HG02870 (cell line): Measurements from ENCODE around the gene PRAMEF6.
"Not testable (repeated sequence)": the region's sequence is repeated elsewhere in the genome, so short reads cannot be mapped to it uniquely, and the experiment has no call there.

Source experiments
- ATAC-seq: cut with Tn5 transposase; IDR thresholded peaks from one replicate; pipeline ENCODE4 v1.9.1; 2021; ENCODE audit warnings: mild to moderate bottlenecking, moderate library complexity; ENCODE audit not compliant: unreplicated experiment

Gene PRAMEF6

GRCh38 chr1:12947480-12947879, at the start of gene PRAMEF6:
TSS of gene PRAMEF6 (minus strand) at chr1:12947580. CDS start at chr1:12942518, 5,062 bp downstream.
- ATAC-seq, result not testable (repeated sequence)

DNA sequence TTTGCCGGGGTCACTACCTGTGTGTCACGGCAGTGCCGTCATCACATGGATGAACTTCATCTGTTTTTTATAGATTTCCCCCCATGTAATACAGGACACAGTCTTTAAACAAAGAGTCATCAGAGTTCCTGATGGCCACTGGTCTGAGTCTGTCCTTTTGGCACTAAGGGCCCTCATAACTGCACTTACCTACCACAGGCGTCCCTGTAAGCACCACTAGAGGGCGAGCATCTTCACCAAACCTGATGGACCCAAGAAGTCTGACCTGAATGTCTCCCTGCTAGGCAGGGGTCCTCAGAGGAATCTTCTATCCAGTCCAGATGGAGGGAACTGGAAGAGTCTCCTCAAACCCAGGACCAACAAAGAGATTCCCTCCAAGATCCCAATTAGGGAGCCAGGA, 23.0 kb downstream of the PRAMEF6 start:
- ATAC-seq, result not testable (repeated sequence)

DNA sequence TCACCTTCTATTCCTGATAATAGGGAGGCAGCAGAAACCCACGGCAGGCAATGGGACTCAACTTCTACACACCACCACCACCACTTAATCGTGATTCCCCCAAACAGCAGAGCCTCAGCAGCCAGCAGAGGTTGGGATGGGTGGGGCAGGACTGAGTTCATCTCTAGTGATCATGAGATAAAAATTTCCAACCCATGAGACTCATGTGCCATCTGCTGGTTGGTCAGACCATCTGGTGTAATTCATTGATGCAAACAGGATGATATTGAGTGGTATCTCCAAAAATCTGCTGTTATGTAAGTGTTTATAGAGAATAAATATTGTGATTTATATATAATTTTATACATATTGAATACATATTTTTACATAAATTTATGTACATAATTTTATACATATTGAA, 25.6 kb downstream of the PRAMEF6 start:
- not testable (repeated sequence) for ATAC-seq

DNA sequence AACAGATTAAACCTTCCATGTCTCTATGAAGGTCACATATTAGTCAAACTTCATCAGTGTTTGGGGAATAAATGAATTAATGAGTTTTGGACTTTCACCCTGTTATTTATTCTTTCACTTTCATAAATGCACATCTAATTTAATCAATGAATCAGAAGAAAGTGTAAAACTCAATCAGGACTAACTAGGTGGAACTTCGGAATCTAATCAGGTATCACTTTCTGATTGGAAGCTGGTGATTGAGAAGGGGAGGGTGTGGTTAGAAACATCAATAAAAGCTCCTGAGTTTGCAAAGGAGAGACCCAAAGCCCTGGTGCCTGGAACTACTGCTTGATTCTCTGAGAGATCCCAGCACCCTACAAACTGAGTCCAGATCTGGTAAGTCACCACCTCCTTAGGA, 31.1 kb downstream of the PRAMEF6 start, which contains the start of gene PRAMEF7:
TSS of gene PRAMEF7 (plus strand) at position 301 of the 400 bp plus-strand sequence. CDS start 1,083 bp downstream, outside the sequence.
- not testable (repeated sequence) for ATAC-seq

DNA sequence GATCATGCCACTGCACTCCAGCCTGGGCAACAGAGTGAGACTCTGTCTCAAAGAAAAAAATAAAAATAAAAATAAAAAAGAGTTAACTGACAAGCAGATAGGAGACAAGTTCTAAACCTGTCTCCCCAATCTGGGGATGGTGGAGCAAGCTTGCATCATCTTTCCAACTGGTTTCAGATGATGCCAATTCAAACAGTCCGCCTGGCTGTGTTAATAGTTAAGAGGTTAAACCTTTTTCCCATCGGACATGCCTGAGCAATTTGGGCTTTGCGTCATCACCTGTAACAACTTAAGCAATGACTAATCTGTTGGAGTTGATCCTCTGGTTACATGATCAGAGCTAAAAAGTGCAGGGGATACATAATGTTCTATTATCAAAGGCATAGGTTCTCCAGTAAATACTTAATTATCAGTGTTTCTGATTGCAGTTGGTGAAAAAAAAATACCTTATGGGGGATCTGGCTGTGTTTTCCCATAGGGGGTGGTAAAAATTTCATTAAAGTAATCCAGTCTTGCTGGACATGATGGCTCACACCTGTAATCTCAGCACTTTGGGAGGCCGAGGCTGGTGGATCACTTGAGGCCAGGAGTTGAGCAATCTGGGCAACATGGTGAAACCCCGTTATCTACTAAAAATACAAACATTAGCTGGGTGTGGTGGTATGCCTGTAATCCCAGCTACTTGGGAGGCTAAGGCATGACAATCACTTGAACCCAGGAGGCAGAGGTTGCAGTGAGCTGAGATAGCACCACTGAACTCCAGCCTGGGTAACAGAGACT, 43.4 kb downstream of the PRAMEF6 start:
- not testable (repeated sequence) for ATAC-seq

DNA sequence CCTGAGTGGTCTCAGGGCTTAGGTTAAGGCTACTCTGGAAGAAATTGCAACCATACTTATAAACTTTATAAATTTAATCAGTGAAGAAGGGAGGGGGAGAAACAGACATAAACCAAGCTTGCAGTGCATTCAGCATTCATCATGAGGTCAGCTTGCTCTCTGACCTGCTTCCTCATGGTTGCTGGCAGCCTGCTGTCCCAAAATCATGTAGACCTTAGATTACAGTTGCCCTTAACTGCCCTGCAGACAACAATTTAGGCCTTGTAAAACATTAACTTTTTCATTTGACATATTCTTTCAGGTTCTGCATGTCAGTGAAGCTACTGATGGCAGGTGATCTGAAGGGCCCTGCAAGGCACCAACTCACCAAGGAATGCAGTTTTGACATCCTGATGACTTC, 48.2 kb downstream of the PRAMEF6 start:
- ATAC-seq, result not testable (repeated sequence)

- not testable (repeated sequence) for ATAC-seq
Observed at GRCh38 chr1:12898170-12898569, 49.2 kb downstream of the PRAMEF6 start, which contains the start of gene PRAMEF10. TSS of gene PRAMEF10 (minus strand) at chr1:12898270. CDS start at chr1:12895847, 2,423 bp downstream.
